Measurements from ENCODE around the gene CRKL.

CRKL gene

DNA sequence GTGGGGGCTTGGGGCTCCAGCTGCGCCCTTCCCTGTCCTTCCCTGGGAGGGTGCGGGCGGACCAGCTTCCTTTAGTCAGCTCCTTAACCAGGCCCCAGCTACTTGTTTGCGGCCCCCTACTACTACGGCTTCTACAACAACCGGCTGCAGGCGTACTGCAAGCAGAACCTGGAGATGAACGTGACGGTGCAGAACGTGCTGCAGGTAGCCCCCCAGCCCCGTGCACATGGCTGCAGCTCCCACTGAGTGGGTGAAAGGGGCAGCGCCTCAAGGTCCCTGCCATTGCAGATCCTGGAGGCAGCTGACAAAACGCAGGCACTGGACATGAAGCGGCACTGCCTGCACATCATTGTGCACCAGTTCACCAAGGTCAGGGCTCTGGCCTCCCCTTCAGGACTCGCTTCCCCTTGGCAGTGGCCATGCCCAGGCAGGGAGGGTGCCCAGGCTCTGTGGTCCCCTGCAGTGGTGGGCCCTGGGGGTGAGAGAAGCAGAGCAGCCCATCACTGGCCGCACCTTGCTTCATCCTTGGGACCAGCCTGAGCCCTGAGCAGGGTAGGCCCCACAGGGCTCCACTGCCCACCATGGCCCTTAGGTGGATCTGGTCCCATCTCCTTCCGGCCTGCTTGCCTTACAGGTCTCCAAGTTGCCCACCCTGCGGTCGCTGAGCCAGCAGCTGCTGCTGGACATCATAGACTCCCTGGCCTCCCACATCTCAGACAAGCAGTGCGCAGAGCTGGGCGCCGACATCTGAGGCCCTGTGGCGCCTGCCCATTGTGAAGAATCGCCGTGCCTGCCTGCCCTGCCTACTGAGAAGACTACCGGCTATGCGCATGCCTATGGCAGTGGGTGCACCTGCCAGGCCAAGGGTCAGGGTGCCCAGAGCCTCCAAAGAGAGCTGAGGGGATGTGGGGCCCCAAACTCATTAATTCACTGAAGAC, 79.7 kb downstream of the CRKL start:
- TF ChIP-seq, protein P1, sequence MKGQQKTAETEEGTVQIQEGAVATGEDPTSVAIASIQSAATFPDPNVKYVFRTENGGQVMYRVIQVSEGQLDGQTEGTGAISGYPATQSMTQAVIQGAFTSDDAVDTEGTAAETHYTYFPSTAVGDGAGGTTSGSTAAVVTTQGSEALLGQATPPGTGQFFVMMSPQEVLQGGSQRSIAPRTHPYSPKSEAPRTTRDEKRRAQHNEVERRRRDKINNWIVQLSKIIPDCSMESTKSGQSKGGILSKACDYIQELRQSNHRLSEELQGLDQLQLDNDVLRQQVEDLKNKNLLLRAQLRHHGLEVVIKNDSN (IDR thresholded peaks at IDR 0.05) = no peak
- TF ChIP-seq CREB1 (IDR thresholded peaks at IDR 0.05; ENCODE audit: low read depth) (no peak), EP300 (IDR thresholded peaks at IDR 0.05; ENCODE audit: borderline replicate concordance) (no peak), TAF1 (IDR thresholded peaks at IDR 0.05; ENCODE audit: low read depth) (no peak), CEBPB (IDR thresholded peaks at IDR 0.05) (no peak), EGR1 (IDR thresholded peaks at IDR 0.05) (no peak), FOXM1 (IDR thresholded peaks at IDR 0.05; ENCODE audit: borderline replicate concordance, low read depth) (no peak)
- TF ChIP-seq, protein P2, sequence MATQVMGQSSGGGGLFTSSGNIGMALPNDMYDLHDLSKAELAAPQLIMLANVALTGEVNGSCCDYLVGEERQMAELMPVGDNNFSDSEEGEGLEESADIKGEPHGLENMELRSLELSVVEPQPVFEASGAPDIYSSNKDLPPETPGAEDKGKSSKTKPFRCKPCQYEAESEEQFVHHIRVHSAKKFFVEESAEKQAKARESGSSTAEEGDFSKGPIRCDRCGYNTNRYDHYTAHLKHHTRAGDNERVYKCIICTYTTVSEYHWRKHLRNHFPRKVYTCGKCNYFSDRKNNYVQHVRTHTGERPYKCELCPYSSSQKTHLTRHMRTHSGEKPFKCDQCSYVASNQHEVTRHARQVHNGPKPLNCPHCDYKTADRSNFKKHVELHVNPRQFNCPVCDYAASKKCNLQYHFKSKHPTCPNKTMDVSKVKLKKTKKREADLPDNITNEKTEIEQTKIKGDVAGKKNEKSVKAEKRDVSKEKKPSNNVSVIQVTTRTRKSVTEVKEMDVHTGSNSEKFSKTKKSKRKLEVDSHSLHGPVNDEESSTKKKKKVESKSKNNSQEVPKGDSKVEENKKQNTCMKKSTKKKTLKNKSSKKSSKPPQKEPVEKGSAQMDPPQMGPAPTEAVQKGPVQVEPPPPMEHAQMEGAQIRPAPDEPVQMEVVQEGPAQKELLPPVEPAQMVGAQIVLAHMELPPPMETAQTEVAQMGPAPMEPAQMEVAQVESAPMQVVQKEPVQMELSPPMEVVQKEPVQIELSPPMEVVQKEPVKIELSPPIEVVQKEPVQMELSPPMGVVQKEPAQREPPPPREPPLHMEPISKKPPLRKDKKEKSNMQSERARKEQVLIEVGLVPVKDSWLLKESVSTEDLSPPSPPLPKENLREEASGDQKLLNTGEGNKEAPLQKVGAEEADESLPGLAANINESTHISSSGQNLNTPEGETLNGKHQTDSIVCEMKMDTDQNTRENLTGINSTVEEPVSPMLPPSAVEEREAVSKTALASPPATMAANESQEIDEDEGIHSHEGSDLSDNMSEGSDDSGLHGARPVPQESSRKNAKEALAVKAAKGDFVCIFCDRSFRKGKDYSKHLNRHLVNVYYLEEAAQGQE (IDR thresholded peaks at IDR 0.05; ENCODE audit: low read depth) = no peak
- TF ChIP-seq, protein P3, sequence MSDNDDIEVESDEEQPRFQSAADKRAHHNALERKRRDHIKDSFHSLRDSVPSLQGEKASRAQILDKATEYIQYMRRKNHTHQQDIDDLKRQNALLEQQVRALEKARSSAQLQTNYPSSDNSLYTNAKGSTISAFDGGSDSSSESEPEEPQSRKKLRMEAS (IDR thresholded peaks at IDR 0.05) = no peak

DNA sequence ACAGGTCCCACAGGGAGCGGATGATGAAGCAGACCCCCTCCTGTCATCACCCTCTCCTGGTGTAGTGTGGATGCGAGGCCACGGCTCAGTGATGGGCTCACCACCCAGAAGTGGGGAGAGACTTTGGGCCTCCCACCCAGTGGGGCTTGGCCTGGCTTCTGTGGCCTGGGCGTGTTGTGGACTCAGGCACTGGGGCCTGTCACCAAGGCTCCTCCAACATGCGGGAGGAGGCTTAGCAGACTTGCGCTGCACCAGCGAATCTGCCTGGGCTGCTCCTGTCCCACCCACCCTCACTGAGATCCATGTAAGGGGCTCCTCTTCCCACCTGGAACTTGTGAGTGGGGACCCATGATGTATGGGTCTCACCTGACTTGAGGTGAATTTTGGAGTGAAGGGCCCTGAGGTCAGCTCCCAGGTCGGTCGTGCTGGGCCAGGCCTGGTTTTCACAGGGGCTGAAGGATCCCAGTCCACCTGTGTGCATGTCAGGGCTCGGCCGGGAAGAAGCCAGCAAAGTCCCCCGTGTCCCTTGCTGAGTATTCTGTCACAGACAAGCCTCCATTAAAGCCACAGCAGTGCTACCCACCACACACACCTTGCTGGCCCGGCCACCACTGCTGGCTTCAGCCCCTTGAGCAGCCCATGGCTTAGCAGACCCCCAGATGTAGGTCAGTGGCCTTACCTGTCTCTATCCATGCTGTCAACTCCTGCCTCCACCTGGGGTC, 80.5 kb downstream of the CRKL start:
- TF ChIP-seq YY1 (IDR thresholded peaks at IDR 0.05; ENCODE audit: low read depth) = no peak

DNA sequence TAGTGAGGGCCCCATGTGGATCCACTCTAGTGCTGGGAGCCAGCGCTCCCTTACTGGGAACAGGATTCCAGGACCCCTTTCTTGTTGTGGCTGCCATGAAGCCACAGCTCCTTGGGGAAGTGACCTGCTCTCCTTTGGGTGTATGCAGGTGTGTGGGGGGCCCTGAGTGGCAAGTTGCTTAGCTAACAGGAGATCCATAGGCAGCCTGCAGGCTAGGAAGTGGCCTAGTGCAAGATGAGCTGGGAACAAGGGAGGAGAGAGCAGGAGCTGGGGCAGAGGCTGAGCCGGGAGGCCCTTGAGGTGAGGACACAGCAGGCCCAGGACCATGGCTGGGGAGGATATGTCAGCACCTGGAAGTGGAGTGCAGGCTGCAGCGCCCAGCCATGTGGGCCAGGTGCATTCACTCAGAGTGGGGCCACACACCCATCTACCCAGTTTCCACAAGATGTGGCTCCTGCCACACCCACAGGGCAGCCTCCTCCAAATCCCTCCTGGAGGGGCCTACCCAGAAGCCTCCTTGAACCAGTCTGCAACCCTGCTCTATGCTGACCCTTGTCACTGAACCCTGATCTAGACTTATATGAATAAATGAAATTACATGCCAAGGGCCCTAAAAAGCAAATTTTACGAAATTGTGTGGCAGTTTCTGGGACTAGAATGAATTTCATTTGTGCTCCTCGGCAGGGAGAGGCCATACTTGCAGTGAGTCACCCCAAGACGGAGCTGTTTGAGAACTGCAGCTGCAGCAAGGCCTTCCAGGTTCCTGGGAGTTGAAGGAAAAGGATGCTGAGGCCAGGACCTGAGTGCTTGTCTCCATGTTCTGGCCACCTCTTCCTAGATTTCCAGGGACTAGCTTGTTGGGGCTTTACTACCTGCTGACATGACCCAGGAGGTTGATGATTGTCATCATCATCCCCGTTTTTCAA, 81.5 kb downstream of the CRKL start:
- TF ChIP-seq YY1 (IDR thresholded peaks at IDR 0.05; ENCODE audit: low read depth) (no peak), TCF12 (IDR thresholded peaks at IDR 0.05; ENCODE audit: low read depth) (no peak), CEBPB (IDR thresholded peaks at IDR 0.05) (no peak), TEAD4 (IDR thresholded peaks at IDR 0.05) (no peak), NFIC (IDR thresholded peaks at IDR 0.05) (no peak), EGR1 (IDR thresholded peaks at IDR 0.05) (no peak), EP300 (IDR thresholded peaks at IDR 0.05; ENCODE audit: borderline replicate concordance) (no peak), TAF1 (IDR thresholded peaks at IDR 0.05; ENCODE audit: low read depth) (no peak), RAD21 (IDR thresholded peaks at IDR 0.05; ENCODE audit: low read depth) (no peak), ZBTB7A (IDR thresholded peaks at IDR 0.05; ENCODE audit: low read depth) (no peak), CREB1 (IDR thresholded peaks at IDR 0.05; ENCODE audit: low read depth) (no peak), FOXM1 (IDR thresholded peaks at IDR 0.05; ENCODE audit: borderline replicate concordance, low read depth) (no peak)
- TF ChIP-seq, protein P3 (IDR thresholded peaks at IDR 0.05) = no peak
- TF ChIP-seq, protein P1 (IDR thresholded peaks at IDR 0.05) = no peak
- TF ChIP-seq, protein P2 (IDR thresholded peaks at IDR 0.05; ENCODE audit: low read depth) = no peak

DNA sequence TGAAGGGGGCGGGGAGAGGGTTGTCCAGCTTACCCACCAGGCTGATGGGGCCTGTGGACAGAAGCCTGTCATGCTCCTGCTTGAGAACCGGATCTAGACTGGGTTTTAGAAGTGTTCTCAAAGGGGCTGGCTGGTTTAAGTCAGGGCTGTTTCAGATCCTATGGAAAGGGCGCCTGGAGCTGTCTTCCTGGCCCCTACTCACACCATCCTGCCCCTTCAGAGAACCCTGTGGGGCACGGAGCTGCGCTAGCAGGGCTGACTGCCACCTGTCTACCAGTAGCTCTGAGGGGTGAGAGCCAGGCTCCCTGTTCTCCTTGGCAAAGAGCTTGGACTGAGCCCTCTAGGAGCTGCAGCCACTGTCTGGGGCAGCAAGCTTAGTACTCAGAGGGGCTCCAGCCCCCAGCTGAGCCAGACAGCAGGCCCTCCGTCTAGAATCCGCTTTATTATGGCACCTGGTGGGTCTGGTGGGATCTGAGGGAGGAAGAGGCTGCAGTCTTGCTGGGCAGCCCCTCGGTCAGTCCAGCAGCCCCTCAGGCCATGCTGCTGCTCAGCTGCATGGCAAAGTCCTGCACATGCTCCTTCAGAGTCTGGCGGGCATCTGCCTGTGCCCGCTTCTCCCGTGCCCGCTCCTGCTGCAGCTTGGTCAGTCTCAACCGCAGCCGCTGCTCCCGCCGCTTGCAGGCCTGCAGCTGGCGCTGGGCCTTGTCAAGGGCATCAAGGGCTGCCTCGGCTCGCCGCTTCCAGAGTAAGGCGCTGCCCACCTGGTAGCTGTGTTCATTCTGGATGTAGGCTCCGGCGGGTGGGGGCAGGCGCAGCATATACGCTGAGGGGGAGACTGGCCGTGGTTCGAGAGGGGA, 82.4 kb downstream of the CRKL start:
- TF ChIP-seq TAF1 (IDR thresholded peaks at IDR 0.05; ENCODE audit: low read depth) (no peak), NFIC (IDR thresholded peaks at IDR 0.05) (no peak), TEAD4 (IDR thresholded peaks at IDR 0.05) (no peak), EGR1 (IDR thresholded peaks at IDR 0.05) (no peak), ZBTB7A (IDR thresholded peaks at IDR 0.05; ENCODE audit: low read depth) (no peak), CREB1 (IDR thresholded peaks at IDR 0.05; ENCODE audit: low read depth) (no peak)
